Parathyroid adenoma (tissue), 2 donors: ENCODE measurements around the gene CACNA1G.

ENCODE experiments used
- H2AFZ ChIP-seq: fragments of 300-600 bp; sonication (generic); one replicate; pipeline ENCODE4 v1.7.0; 2017; ENCODE audit warnings: antibody characterized with exemption, mild to moderate bottlenecking
- H3K27ac ChIP-seq: fragments of 300-600 bp; sonication (generic); one replicate; pipeline ENCODE4 v1.7.0; 2017
- H3K27me3 ChIP-seq: fragments of 300-600 bp; sonication (generic); one replicate; pipeline ENCODE4 v1.7.0; 2017; ENCODE audit warnings: low read length; ENCODE audit not compliant: control insufficient read depth, insufficient read depth
- H3K36me3 ChIP-seq: fragments of 300-600 bp; sonication (generic); one replicate; pipeline ENCODE4 v1.7.0; 2017; ENCODE audit warnings: low read length; ENCODE audit not compliant: control insufficient read depth, insufficient read depth
- H3K4me1 ChIP-seq: fragments of 300-600 bp; sonication (generic); one replicate; pipeline ENCODE4 v1.7.0; 2017; ENCODE audit warnings: control low read depth
- H3K4me2 ChIP-seq: fragments of 300-600 bp; sonication (generic); one replicate; pipeline ENCODE4 v1.7.0; 2017; ENCODE audit warnings: low read length
- H3K4me3 ChIP-seq: fragments of 300-600 bp; sonication (generic); one replicate; pipeline ENCODE4 v1.7.0; 2017; ENCODE audit warnings: low read depth, low read length
- H3K79me2 ChIP-seq: fragments of 300-600 bp; sonication (generic); one replicate; pipeline ENCODE4 v1.7.0; 2017; ENCODE audit warnings: control low read depth
- H3K9ac ChIP-seq: fragments of 300-600 bp; sonication (generic); one replicate; pipeline ENCODE4 v1.7.0; 2017; ENCODE audit warnings: mild to moderate bottlenecking
- H3K9me3 ChIP-seq: fragments of 300-600 bp; sonication (generic); one replicate; pipeline ENCODE4 v1.7.0; 2017; ENCODE audit warnings: low read length; ENCODE audit not compliant: control insufficient read depth
- CTCF ChIP-seq: fragments of 300-600 bp; sonication (generic); IDR thresholded peaks from one replicate; pipeline ENCODE4 v1.7.0; 2017; ENCODE audit warnings: antibody characterized with exemption, mild to moderate bottlenecking
- donor health status: primary hyperparathyroidism.

CACNA1G gene

GRCh38 chr17:50551884-50552283 lies 8.6 kb upstream of the CACNA1G start:
- H3K27ac ChIP-seq: no peak overlapping the region
- no peak overlapping the region for H2AFZ ChIP-seq
- no peak overlapping the region for H3K4me2 ChIP-seq
- H3K36me3 ChIP-seq: no peaks in the 10 kb centered on the region
- H3K9ac ChIP-seq: no peak overlapping the region
- no peak for TF ChIP-seq CTCF
- no peaks in the 10 kb centered on the region for H3K9me3 ChIP-seq
- H3K79me2 ChIP-seq: no peaks in the 10 kb centered on the region
- no peak overlapping the region for H3K4me3 ChIP-seq
- no peaks in the 10 kb centered on the region for H3K27me3 ChIP-seq
- peaks cover 16% of the 10 kb centered on the region for H3K4me1 ChIP-seq

GRCh38 chr17:50554201-50554600 lies 6.3 kb upstream of the CACNA1G start:
- no peak overlapping the region for H2AFZ ChIP-seq
- no peak overlapping the region for H3K4me3 ChIP-seq
- no peak overlapping the region for H3K9ac ChIP-seq
- H3K27ac ChIP-seq: no peak overlapping the region
- H3K4me2 ChIP-seq: no peak overlapping the region
- no peaks in the 10 kb centered on the region for H3K79me2 ChIP-seq
- H3K4me1 ChIP-seq: peaks cover 11% of the 10 kb centered on the region
- H3K9me3 ChIP-seq: no peaks in the 10 kb centered on the region
- no peaks in the 10 kb centered on the region for H3K27me3 ChIP-seq
- TF ChIP-seq CTCF: no peak
- no peaks in the 10 kb centered on the region for H3K36me3 ChIP-seq

DNA sequence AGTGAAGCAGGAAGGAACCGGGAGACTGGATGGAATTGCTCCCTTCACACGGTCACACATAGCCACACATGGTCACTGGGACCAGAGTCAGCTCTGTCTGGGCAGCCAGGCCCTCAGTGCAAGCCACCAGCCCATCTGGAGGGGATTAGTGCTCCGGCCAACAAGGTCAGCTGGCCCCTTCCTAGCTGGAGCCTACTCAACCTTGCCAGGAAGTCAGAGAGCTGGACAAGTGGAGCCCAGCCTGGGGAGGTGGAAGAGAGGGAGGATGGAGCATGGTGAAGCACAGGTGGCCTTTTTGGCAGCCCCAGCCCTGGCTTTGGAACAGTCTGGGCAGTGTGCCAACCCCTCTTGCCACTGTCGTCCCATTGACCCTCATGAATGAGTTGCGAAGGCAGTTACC lies 3.7 kb upstream of the CACNA1G start:
- no peak overlapping the region for H2AFZ ChIP-seq
- H3K4me3 ChIP-seq: no peak overlapping the region
- no peaks in the 10 kb centered on the region for H3K9me3 ChIP-seq
- H3K27me3 ChIP-seq: peaks cover 6% of the 10 kb centered on the region
- no peaks in the 10 kb centered on the region for H3K79me2 ChIP-seq
- no peak overlapping the region for H3K4me2 ChIP-seq
- TF ChIP-seq CTCF: no peak
- H3K36me3 ChIP-seq: no peaks in the 10 kb centered on the region
- H3K4me1 ChIP-seq: peaks cover 13% of the 10 kb centered on the region
- no peak overlapping the region for H3K9ac ChIP-seq
- no peak overlapping the region for H3K27ac ChIP-seq

DNA sequence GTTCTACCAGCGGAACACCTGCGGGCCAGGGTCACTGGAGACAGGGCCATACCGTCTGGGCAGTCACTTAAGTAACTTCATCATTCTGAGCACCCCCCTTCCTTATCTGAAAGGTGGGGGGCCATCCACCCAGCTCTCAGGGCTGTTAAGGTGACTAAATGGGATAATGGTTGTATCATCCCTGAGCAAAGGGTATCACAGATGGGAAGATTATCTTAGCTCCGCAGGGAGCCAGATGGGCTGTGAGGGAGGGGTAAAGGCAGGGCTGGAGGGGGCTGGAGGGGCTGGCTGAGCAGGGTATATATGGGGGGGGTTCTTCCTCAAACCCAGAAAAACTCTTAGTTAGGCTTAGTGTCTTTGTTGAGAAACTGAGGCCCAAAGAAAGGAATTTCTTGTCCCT lies 2.9 kb upstream of the CACNA1G start:
- Histone ChIP-seq H3K79me2 (no peaks in the 10 kb centered on the region), H3K4me3 (no peak overlapping the region), H3K36me3 (no peaks in the 10 kb centered on the region), H2AFZ (no peak overlapping the region), H3K27ac (no peak overlapping the region), H3K9ac (no peak overlapping the region), H3K4me2 (no peak overlapping the region), H3K27me3 (peaks cover 6% of the 10 kb centered on the region), H3K9me3 (no peaks in the 10 kb centered on the region), H3K4me1 (peaks cover 13% of the 10 kb centered on the region)
- TF ChIP-seq CTCF: no peak

GRCh38 chr17:50558091-50558490 lies 2.4 kb upstream of the CACNA1G start:
- H3K4me3 ChIP-seq: no peak overlapping the region

More at GRCh38 chr17:50558091-50558490, 2.4 kb upstream of the CACNA1G start:
- H3K27ac ChIP-seq: no peak overlapping the region
- no peaks in the 10 kb centered on the region for H3K9me3 ChIP-seq
- no peaks in the 10 kb centered on the region for H3K79me2 ChIP-seq
- no peaks in the 10 kb centered on the region for H3K36me3 ChIP-seq
- no peak overlapping the region for H3K9ac ChIP-seq
- peaks cover 13% of the 10 kb centered on the region for H3K4me1 ChIP-seq
- no peak overlapping the region for H3K4me2 ChIP-seq
- peaks cover 6% of the 10 kb centered on the region for H3K27me3 ChIP-seq
- H2AFZ ChIP-seq: no peak overlapping the region
- no peak for TF ChIP-seq CTCF
